Measurements from ENCODE around the gene ART4.

DNA sequence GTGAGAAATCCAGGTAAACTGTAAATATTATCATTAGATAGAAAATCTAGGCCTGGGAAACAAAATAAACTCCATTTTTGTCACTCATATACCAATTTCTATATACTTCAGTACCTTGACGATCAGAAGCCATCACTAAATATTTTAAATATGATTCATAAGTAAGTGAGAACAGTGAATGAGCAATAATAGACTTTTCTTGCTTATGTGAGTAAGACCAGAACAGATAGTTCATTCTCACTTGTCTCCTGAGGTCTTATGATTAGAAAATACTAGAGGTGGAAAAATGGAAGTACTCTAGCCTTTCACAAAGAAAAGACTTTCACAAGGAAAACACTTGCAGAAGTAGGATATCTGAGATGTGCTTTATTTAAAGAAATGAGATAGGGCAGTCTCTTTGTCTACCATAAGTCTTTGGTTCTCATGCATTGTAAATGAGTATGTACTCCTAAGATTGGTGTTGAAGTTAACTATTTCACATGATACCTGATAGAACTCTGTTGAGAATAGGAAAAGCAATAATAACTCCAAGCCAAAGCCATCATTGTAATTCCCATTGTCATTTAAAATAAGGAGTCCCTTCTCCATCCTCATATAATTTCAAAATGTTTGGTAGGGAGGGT lies 19.2 kb downstream of the ART4 start:
- TF ChIP-seq POLR2A (IDR thresholded peaks at IDR 0.05) (no peak), CTCF (IDR thresholded peaks at IDR 0.05) (no peak)

Measured in ovary (tissue), 3 donors.